ENCODE measurements around the gene CLSTN2. TPM values are rescaled to one million over a fixed set of nuclear protein-coding genes. Genes with fewer than 3 reads are reported as not detected.

The CLSTN2 gene
- total and polyA plus RNA-seq, 2 donors from 2014 or later: 2.0 to 12.0 TPM

GRCh38 chr3:140347151-140347550 is 412.2 kb downstream of the CLSTN2 start:
- Histone ChIP-seq H3K27ac (ENCODE audit: low read depth in 2 of 2, low read length in 2 of 2) (no peak overlapping the region), H3K4me3 (ENCODE audit: low read length in 3 of 3) (no peak overlapping the region), H3K27me3 (ENCODE audit: control insufficient read depth, insufficient read depth, low read length) (no peaks in the 10 kb centered on the region), H3K36me3 (ENCODE audit: control insufficient read depth in 2 of 3, insufficient read depth in 3 of 3, low read length in 3 of 3) (no peaks in the 10 kb centered on the region), H3K4me1 (ENCODE audit: control insufficient read depth in 2 of 3, insufficient read depth in 2 of 3, low read depth in 1 of 3, low read length in 3 of 3) (no peaks in the 10 kb centered on the region), H3K9me3 (ENCODE audit: control insufficient read depth in 2 of 3, insufficient read depth in 1 of 3, low read length in 3 of 3) (no peaks in the 10 kb centered on the region), H3K9ac (ENCODE audit: low read length in 3 of 3) (no peak overlapping the region)
- DNase-seq (peak in 2 of 5 donors; percentile 28 to 36), FAIRE-seq (no peak)
- no peak for TF ChIP-seq CTCF (IDR thresholded peaks at IDR 0.05; ENCODE audit: borderline replicate concordance, extremely low read depth, insufficient read depth)
- intact Hi-C loops (cut with DNase I): no loop called here

GRCh38 chr3:140349938-140350337 is 415.0 kb downstream of the CLSTN2 start:
- H3K4me1 ChIP-seq (ENCODE audit: control insufficient read depth in 2 of 3, insufficient read depth in 2 of 3, low read depth in 1 of 3, low read length in 3 of 3): no peaks in the 10 kb centered on the region
- DNase-seq: no peak
- H3K27ac ChIP-seq (ENCODE audit: low read depth in 2 of 2, low read length in 2 of 2): no peak overlapping the region
- no peaks in the 10 kb centered on the region for H3K27me3 ChIP-seq (ENCODE audit: control insufficient read depth, insufficient read depth, low read length)
- H3K4me3 ChIP-seq (ENCODE audit: low read length in 3 of 3): no peak overlapping the region
- no peak for FAIRE-seq
- H3K36me3 ChIP-seq (ENCODE audit: control insufficient read depth in 2 of 3, insufficient read depth in 3 of 3, low read length in 3 of 3): no peaks in the 10 kb centered on the region
- TF ChIP-seq CTCF (IDR thresholded peaks at IDR 0.05; ENCODE audit: borderline replicate concordance, extremely low read depth, insufficient read depth): no peak
- intact Hi-C loops (cut with DNase I): no loop called here
- H3K9me3 ChIP-seq (ENCODE audit: control insufficient read depth in 2 of 3, insufficient read depth in 1 of 3, low read length in 3 of 3): no peaks in the 10 kb centered on the region
- H3K9ac ChIP-seq (ENCODE audit: low read length in 3 of 3): no peak overlapping the region

GRCh38 chr3:140351466-140351865 is 416.5 kb downstream of the CLSTN2 start:
- intact Hi-C loops (cut with DNase I): no loop called here
- Histone ChIP-seq H3K27ac (ENCODE audit: low read depth in 2 of 2, low read length in 2 of 2) (no peak overlapping the region), H3K27me3 (ENCODE audit: control insufficient read depth, insufficient read depth, low read length) (no peaks in the 10 kb centered on the region), H3K9me3 (ENCODE audit: control insufficient read depth in 2 of 3, insufficient read depth in 1 of 3, low read length in 3 of 3) (no peaks in the 10 kb centered on the region), H3K4me3 (ENCODE audit: low read length in 3 of 3) (no peak overlapping the region), H3K4me1 (ENCODE audit: control insufficient read depth in 2 of 3, insufficient read depth in 2 of 3, low read depth in 1 of 3, low read length in 3 of 3) (no peaks in the 10 kb centered on the region), H3K36me3 (ENCODE audit: control insufficient read depth in 2 of 3, insufficient read depth in 3 of 3, low read length in 3 of 3) (no peaks in the 10 kb centered on the region), H3K9ac (ENCODE audit: low read length in 3 of 3) (no peak overlapping the region)
- TF ChIP-seq CTCF (IDR thresholded peaks at IDR 0.05; ENCODE audit: borderline replicate concordance, extremely low read depth, insufficient read depth): no peak
- no peak for DNase-seq
- FAIRE-seq: no peak

- Histone ChIP-seq H3K27me3 (ENCODE audit: control insufficient read depth, insufficient read depth, low read length) (no peaks in the 10 kb centered on the region), H3K9me3 (ENCODE audit: control insufficient read depth in 2 of 3, insufficient read depth in 1 of 3, low read length in 3 of 3) (no peaks in the 10 kb centered on the region), H3K4me3 (ENCODE audit: low read length in 3 of 3) (no peak overlapping the region), H3K27ac (ENCODE audit: low read depth in 2 of 2, low read length in 2 of 2) (no peak overlapping the region), H3K36me3 (ENCODE audit: control insufficient read depth in 2 of 3, insufficient read depth in 3 of 3, low read length in 3 of 3) (no peaks in the 10 kb centered on the region), H3K4me1 (ENCODE audit: control insufficient read depth in 2 of 3, insufficient read depth in 2 of 3, low read depth in 1 of 3, low read length in 3 of 3) (no peaks in the 10 kb centered on the region), H3K9ac (ENCODE audit: low read length in 3 of 3) (no peak overlapping the region)
- no peak for DNase-seq
- intact Hi-C loops (cut with DNase I): no loop called here
- no peak for FAIRE-seq
- TF ChIP-seq CTCF (IDR thresholded peaks at IDR 0.05; ENCODE audit: borderline replicate concordance, extremely low read depth, insufficient read depth): no peak
Observed at GRCh38 chr3:140355481-140355880, 420.5 kb downstream of the CLSTN2 start.

All from kidney (tissue), 14 donors.